Measurements from ENCODE around the gene CSPG5.

DNA sequence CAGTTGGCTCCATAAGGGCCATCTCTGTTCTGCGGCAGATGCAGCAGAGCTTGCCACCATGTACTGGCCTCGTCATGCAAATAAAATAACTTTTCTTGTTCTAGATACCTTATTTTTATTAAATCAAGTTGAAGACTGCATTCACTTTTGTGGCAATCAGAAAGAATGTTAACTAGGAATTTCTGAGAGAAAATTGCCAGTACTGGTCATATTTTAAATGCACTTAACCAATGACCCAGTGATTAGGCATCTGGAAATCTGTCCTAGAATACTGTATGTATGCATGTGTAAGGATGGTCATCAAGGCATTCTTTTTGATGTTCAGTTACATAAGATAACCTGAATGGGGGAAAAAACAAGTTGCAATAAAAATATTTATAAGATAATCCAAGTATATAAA lies 34.2 kb upstream of the CSPG5 start:
- TF ChIP-seq, protein P1, sequence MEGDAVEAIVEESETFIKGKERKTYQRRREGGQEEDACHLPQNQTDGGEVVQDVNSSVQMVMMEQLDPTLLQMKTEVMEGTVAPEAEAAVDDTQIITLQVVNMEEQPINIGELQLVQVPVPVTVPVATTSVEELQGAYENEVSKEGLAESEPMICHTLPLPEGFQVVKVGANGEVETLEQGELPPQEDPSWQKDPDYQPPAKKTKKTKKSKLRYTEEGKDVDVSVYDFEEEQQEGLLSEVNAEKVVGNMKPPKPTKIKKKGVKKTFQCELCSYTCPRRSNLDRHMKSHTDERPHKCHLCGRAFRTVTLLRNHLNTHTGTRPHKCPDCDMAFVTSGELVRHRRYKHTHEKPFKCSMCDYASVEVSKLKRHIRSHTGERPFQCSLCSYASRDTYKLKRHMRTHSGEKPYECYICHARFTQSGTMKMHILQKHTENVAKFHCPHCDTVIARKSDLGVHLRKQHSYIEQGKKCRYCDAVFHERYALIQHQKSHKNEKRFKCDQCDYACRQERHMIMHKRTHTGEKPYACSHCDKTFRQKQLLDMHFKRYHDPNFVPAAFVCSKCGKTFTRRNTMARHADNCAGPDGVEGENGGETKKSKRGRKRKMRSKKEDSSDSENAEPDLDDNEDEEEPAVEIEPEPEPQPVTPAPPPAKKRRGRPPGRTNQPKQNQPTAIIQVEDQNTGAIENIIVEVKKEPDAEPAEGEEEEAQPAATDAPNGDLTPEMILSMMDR (IDR thresholded peaks at IDR 0.05) = no peak
- no peak for TF ChIP-seq EZH2 (IDR thresholded peaks at IDR 0.05; ENCODE audit: borderline replicate concordance, insufficient read depth, low read depth, low read length, poor library complexity, severe bottlenecking)
